Activated CD8-positive, alpha-beta memory T cell treated with anti-CD3 and anti-CD28 coated beads for 36 hours (primary cell): Measurements from ENCODE around the gene NTM. TPM values are rescaled to one million over a fixed set of nuclear protein-coding genes. Genes with fewer than 3 reads are reported as not detected.

ENCODE experiments used
- CTCF ChIA-PET: fragments of 350-600 bp; sonication (Branson Sonifier 250); formaldehyde crosslinking; loops from one replicate; lab custom pipeline; 2021; ENCODE audit warnings: antibody characterized with exemption; lab: Charles Lee
- POLR2A ChIA-PET: fragments of 350-600 bp; sonication (Branson Sonifier 250); formaldehyde crosslinking; loops from one replicate; lab custom pipeline; 2021; ENCODE audit warnings: antibody characterized with exemption; lab: Charles Lee
- total RNA-seq, 2 experiments: library from RNA; stranded (reverse); gene quantifications; one replicate each; pipeline ENCODE4 v1.2.3, GENCODE V29; 2021

The NTM gene
- total RNA-seq, 2 experiments from 2014 or later: not detected

DNA sequence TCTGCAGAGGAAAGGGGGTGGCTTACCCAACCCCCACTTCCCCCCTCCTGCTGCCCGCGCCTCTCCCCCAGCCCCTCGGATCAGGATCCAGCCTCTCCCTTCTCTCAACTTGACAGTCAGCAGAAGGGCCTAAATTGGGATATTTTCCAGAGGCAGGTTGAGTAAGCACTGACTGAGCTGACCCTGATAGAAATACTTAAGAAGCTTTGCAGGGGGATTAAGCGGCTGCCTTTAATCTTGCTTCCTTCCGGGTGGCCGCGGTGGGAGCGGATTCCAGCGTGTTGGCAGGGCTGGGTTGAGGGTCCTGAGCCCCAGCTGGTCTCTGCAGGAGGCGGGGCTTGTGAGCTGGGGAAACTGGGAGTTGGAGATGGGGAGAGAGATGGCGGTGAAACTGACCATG lies 445.2 kb downstream of the NTM start:
- CTCF ChIA-PET: no interaction called here
- POLR2A ChIA-PET: no interaction called here

DNA sequence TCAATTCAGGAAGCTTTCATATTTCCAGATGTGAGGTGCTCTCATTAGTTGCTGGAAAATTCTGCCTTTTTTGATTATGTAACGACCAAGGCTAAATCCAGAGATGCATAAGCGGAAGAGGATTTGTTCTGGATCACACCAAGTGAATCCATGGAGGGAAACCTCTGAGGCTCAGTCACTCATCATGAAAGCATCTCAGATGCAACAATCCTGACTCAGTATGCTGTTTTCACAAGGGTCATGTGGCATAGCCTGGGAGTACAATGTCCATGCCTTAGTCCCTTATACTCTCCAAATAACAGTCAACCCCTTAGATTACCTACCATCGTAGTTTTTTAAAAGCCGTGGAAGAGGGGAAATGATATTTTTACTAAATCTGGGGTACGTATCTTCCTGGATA lies 445.6 kb downstream of the NTM start:
- CTCF ChIA-PET: no interaction called here
- POLR2A ChIA-PET: no interaction called here

GRCh38 chr11:131817687-131818188 lies 447.3 kb downstream of the NTM start:
- ChIA-PET POLR2A (no interaction called here), CTCF (no interaction called here)

GRCh38 chr11:131819865-131820264 lies 449.4 kb downstream of the NTM start:
- CTCF ChIA-PET: no interaction called here
- POLR2A ChIA-PET: no interaction called here

GRCh38 chr11:131822506-131822905 lies 452.1 kb downstream of the NTM start:
- ChIA-PET CTCF (no interaction called here), POLR2A (no interaction called here)

GRCh38 chr11:131823772-131824171 lies 453.4 kb downstream of the NTM start:
- CTCF ChIA-PET: no interaction called here
- POLR2A ChIA-PET: no interaction called here

GRCh38 chr11:131824771-131825170 lies 454.4 kb downstream of the NTM start:
- ChIA-PET POLR2A (no interaction called here), CTCF (no interaction called here)

DNA sequence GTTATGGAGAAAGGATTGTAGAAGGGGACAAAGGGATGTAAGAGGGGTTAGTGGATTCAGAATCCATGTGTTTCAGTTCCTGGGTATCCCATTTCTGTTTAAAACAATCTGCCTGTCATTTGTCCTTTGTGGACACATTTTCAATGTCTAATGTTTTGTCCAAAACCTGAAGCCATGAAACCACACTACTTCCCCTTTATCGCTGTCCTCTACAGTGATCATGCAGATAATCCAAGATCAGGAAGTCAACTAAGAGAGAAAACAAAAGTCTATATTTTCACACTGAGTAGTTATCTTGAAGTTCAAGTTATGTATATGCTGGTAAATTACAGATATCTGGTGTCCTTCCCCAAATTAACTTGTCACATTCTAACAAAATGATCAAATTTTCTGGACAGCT lies 457.0 kb downstream of the NTM start:
- POLR2A ChIA-PET: no interaction called here
- CTCF ChIA-PET: no interaction called here

- CTCF ChIA-PET: no interaction called here
- POLR2A ChIA-PET: no interaction called here
Measured at GRCh38 chr11:131829725-131830124, 459.3 kb downstream of the NTM start.

DNA sequence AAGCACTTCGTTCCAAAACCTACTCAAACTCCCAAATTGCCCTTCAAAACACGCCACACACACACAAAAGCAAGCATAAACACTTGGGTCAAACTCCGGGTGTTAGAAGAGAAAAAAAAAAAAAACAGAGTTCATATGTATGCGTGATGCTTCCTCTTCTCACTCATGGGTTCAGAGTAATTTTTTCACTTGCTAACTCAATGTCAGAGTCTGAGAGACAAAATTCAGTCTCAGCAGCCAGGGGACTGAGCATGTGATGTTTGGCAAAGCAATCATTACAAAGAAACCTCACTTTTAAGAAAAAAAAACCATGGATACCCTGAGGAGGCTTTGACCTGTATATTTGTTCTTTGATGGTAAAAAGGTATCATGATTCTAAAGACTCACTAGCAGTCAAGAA lies 461.7 kb downstream of the NTM start:
- ChIA-PET POLR2A (no interaction called here), CTCF (no interaction called here)

- ChIA-PET CTCF (no interaction called here), POLR2A (no interaction called here)
Measured at GRCh38 chr11:131833366-131833765, 463.0 kb downstream of the NTM start.

DNA sequence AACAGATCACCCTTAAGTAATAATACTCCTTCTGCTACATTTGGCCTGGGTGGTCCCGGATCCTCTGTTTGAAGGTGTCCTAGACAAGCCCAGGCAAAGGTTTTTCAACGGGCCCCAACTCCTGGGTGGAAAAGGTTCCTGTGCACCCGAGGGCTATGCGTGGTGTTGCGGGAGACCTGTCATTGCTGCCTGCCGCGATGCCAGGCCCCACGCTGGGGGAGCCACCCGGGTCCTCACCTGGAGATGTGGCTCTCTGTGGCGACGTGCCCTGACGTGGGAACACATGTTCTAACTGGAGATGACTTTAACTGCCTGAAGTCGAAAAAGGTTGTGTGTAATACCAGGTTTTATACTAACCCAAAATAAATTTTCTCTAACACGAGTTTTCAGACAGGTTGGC lies 467.1 kb downstream of the NTM start:
- ChIA-PET CTCF (no interaction called here), POLR2A (no interaction called here)

DNA sequence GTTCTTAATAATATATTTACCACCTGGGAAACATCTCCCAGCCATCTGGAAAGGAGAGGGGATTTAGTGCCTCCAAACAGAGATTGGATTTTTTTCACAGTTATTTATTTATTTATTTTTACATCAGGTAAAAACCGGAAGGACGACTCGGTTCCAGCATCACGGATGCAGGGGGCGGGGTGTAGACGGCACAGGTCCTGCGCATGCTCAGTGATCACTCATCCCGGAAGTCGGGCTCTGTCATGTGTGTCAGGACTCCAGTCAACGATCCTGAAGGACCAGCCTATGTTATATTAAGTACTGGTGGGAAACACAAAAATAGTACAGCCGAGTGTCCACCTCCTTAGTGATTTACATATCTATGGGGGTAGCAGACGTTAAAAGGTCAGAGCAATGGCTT lies 467.6 kb downstream of the NTM start:
- CTCF ChIA-PET: no interaction called here

DNA sequence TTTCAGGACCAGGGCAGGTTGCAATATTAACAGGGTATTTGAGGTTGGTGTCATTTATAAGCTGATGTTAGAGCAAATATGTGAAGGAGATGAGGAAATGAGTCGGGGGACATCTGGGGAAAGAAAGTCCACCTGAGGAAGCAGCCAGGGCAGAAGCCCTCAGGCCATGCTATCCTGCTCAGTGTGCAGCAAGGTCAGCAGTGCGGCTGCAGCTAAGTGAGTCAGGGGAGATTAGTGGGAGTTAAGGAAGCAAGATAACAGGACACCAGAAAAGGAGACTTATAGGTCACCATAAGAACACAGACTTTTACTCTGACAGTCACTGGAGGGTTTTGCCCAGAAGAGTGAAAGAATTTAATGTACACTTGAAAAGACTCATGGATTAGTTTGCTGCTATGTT lies 468.9 kb downstream of the NTM start:
- CTCF ChIA-PET: no interaction called here
- POLR2A ChIA-PET: no interaction called here

More for the DNA sequence above, 467.6 kb downstream of the NTM start:
- POLR2A ChIA-PET: no interaction called here

- ChIA-PET CTCF (no interaction called here), POLR2A (no interaction called here)
Measured at GRCh38 chr11:131840545-131840944, 470.1 kb downstream of the NTM start.

DNA sequence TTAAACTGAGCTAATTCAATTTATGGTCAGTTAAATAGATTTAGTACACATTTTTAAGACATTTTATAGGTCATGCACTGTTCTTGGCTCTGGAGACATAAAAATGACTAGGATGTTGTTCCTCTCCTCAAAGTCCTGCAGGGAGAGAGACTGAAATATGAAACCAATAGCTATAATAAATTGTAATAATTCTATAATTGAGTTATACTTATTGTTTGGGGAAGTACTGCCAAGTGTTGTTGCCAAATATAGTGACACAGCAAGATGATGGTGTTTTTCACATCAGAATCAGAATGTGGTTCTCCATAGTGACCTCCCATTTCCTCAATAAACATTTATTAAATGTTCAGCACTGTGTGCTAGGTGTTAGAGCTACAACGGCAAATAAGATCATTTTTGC lies 470.6 kb downstream of the NTM start:
- POLR2A ChIA-PET: no interaction called here
- CTCF ChIA-PET: no interaction called here

DNA sequence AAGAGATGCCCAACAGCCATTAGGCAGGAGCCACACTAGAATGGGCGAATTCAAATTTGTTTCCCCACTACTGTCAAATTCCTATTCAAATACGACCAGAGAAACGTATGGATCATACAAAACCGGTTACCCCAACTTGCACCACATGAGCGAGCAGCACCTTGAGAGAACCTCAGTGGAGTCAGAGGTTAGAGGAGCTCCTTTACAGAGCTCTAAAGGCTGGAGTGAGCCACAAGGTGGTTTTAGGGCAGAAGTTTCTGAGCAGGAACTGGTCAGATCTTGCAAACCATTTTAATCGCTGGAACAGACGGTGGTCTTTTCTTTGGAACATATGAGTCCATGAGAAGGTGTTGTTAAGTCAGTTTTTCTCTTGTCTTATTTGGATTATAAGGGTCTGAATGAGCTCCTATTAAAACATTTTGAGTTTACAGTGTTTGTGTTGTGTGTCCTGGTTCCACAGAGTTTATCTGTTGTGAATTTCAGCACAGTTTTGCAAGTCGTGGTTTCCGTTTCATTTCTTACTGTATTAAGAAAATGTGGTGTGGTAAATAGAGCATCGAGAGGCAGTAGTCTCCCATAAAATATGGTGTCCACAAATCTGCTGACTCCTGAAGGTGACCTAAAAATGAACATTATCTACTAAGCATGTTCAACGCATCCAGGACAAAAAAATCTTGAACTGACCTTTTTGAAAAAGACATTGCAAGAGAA lies 471.7 kb downstream of the NTM start:
- POLR2A ChIA-PET: no interaction called here
- CTCF ChIA-PET: no interaction called here

GRCh38 chr11:131845255-131845654 lies 474.8 kb downstream of the NTM start:
- ChIA-PET POLR2A (no interaction called here), CTCF (no interaction called here)

GRCh38 chr11:131849485-131849884 lies 479.1 kb downstream of the NTM start:
- POLR2A ChIA-PET: no interaction called here
- CTCF ChIA-PET: no interaction called here

- POLR2A ChIA-PET: no interaction called here
- CTCF ChIA-PET: no interaction called here
Measured at GRCh38 chr11:131850507-131850906, 480.1 kb downstream of the NTM start.

DNA sequence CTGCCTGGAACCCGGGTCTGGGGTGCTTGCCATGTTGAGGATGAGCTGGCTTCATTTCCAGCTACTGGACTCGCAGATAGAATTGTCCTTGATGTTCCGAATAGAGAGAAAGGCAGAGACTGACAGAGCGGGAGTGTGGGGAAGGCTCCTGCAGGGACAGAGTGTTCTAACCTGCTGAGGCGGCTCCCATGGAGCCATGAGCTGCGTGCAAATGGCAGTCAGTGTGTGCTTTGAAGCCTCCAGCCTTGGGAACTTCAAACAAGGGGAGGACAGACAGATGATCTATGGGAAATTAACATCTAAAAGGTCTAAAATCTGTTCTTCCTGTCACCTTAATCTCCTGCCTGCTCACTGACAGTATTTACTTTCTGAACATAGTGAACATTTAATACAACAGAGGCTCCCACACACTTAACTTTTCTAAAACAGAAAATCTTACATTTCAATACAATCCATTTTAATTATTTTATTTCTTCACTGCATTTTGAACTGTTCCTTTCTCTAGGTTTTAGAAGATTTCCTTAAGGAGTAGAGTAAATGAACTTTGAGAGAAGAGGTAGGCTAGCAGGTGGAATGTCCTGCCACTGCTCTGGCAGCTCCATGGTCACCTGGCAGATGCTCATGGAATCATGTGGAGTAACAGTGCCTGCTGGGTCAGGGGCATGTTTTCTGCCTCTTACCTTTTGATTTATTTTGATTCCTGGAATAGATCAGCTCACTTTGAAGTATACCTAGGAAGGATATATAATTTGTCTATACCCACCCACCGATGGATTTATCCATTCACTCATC lies 481.7 kb downstream of the NTM start:
- CTCF ChIA-PET: no interaction called here
- POLR2A ChIA-PET: no interaction called here
